NCI-H1105 (cell line): ENCODE results near the gene TENT4B.

Experiments used
- DNase-seq: peaks from one replicate; lab custom pipeline; 2025; lab: John Stamatoyannopoulos, UW

The TENT4B gene

DNA sequence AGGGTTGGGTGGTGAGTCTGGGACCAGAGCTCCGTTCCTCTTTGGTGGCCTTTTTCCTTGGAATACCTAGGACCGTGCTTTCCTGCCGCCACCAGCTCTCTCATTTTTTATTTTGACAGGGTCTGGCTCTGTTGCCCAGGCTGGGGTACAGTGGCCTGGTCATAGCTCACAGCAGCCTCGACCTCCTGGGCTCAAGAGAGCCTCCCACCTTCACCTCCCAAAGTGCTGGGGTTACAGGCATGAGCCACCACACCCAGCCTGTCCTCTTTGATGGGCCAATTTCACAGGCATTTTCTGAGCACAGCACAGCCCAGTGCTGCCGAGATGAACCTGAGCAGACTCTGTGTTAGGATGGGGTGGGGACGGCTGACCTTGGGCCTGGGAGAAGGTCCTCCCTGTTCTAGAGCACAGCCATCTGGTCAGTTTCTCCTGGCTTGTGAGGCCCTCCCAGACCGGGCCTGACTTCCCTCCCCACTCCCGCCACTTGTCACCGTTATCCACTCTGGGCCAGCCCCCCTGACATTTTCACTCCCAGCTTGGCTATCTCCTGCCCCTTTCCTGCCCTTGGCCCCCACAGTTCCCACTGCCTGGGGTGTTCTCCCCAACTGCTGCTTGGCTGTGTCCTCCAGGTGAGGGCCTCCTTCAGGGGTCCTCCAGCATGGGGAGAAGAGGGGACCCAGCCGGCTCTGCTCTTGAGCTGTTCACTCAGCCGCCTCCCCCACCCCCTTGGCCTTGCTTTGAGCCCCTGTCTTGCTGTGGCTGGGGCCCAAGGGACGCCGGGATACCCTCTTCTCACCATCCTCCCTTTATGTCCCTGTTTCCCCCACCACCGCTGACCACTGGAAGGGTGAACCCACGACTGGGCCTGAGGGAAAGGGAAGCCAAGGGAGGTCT, 118.3 kb downstream of the TENT4B start:
- no peak for DNase-seq

DNA sequence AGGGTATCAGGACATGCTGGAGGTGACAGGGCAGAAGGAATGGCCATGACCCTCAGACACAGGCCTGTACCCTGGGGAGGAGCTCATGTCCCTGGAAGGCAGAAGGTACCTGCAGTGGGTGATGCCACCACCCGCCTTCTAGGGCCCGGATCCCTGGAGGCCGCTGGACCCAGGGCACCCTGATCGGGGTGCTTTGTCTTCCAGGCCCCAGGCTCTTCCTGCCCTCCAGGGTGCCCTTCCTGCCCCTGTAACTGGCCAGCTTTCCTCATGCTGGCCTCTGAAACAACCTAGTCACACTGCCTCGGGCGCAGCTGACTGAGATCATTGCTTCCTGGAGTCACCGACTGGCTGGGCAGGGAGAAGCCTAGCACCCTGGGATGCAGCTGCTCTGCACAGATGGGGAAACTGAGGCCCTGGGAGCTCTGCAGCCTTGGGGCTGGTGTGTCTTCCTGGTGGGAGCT, 119.0 kb downstream of the TENT4B start:
- no peak for DNase-seq

DNA sequence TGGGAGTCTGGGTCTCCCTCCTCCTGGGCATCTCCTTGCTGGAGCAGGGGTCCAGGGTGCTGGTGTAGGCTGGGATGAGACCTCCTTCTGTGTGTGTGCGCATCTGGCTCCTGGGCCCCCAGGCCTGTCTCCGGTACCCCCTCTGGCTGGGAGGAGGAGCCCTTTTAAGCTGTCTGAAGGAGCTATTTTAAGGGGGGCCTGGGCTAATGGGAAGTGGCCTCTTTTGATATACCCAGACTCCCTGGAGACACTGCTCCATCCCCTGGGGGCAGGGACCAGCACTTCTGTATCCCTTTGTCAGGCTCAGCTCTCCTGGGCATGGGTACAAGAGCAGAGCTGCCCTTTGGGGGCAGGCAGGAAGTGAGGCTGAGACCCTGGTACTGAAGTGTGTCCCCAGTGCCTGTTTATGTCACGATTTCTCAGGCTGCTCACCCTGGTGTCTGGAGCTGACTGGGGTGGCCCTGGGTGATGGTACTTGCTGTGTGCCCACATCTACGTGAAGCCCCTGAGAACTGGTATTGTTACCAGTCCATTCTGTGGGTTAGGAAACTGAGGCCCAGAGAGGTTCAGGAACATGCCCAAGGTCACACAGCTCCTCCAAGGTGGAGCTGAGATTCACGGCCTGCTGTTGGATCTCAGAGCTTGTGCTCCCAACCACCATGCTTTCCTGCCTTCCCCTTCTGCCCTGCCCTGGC, 119.7 kb downstream of the TENT4B start:
- DNase-seq = no peak

DNA sequence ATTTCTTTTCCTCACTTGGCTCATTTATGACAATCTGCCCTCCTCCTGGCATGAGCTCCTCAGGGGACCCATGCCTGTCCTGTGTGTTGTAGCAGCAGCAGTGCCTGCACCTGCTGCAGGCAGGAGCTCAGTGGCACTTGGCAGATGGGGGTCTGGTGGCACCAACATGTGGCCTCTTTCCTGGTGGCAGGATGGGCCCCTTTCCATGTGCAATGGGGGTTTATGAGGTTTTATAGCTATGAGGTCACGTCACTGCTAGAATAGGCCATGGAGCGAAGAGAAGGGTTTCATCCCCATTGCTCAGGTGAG, 120.2 kb downstream of the TENT4B start:
- DNase-seq = no peak

DNA sequence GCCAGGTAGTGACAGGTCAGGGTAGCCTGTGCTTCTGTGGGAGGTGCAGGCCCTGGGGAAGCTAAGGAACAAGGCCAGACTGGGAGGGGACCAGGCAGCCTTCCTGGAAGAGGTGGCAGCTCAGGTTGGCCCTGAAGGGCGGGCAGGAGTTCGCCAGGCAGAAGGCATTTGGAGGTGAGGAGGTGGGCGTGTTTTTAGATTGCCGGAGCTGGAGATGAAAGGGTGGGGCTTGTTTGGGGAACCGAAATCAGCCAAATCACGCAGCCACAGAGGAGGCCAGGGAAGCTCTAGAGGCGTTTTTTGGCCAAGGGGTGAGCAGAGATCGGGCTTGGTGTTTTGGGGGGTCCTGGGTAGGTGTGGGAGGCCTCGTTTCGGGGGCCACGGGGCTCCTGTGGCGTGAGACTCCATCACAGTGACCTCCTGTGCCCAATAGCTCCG, 120.8 kb downstream of the TENT4B start:
- DNase-seq = no peak

DNA sequence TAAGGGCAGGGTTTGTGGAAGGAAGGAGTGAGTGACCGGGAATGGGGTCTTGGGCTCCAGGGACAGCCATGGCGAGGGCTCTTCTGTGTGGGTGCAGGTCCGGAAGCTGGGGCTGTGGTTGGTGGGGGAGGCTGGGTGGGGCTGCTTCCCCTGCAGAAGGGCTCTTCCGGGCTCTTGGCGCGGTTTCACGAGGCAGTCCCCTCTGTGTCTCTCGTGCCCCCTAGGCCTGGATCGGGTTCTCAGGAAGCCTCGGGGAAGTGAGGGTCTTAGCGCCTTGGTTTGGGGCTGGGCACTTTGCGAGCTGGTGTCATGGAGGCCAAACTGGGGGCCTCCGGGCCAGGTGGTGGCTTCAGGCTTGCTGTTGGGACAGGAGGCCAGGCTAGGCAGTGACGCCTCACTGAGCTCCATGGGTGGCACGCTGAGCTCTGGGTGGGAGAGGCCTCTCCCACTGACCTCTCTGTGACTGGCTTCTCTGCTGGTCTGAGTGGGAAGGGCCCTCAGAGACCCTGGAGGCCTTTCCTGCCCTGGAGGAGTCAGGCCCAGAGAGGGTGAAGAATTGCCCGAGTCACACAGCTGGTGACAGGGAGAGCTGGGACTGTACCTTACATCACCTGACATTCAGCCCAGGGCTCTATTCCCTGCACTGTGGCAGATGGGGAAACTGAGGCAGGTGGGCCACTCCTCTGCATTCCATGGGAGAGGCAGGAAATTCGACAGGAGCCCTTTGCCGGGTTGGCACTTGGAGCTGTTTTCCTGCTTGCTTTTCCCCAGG, 121.4 kb downstream of the TENT4B start:
- no peak for DNase-seq

DNA sequence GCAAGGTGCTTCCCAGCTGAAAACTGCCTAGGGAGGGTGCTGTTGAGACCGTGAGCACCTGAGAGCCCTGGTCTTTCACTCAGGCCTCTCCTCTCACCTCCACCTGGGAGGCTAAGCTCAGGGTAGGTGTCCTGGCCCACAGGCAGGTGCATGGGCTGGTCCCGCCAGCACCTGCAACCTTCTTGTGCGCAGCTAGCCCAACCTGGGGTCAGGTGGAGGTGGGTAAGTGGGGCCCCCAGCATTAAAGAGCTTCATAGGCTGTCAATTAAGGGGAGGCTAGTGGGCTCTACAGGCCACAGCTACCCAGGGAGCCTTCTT, 122.0 kb downstream of the TENT4B start:
- no peak for DNase-seq

DNA sequence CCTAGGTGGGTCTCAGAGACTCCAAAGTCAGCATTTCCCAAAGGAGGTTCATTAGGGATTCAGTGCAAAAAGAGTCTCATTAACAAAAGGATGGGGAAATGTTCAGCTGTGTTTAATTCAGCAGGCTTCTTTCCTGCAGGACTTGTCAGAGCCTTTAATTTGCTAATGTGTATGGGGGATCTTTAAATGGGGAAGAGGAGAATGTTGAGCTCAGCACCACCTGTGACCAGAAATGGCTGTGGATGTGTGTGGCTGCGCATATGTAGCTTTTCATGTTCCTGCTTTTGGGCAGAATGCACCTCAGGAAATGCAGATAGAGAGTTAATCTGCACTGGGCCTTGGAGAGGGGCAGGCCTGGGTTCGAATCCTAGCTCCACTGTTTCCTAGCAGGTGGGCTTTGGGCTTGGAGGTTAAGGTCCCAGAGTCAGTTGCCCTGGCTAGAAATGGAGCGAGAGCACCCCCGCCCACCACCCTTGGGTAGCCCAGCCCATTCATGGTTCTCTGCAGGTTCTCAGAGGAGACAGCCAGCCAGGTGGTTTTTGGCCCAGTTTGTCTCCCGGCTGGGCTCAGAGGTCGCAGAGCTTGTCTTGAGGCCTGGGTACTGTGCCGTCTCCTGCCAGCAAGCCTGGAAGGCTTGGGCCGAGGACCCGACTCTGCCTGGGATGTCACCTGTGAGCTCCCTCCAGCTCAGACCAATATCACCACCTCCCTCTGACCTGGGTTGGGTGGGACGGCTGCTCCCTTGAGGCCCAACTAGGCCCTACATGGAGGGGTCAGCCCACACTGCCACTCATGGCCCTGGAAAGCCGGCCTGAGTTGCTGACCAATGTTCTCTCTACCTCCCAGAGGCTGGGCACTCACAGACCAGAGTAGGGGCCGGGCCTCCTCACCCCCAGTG, 122.6 kb downstream of the TENT4B start:
- DNase-seq = no peak

DNA sequence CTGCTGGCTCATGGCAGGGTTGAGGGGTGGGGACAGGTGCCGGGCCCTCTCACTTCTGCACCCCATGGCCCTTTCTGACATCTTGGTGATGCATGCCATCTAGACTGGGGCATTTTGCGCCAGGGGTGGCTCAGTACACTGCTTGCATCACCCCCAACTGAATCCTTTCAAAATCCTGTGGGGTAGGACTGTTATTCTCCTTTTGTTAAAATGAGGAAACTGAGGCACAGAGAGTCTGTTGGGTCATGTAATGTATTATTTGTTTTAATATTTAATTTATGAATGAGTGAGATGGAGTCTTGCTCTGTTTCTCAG, 123.2 kb downstream of the TENT4B start:
- no peak for DNase-seq

DNA sequence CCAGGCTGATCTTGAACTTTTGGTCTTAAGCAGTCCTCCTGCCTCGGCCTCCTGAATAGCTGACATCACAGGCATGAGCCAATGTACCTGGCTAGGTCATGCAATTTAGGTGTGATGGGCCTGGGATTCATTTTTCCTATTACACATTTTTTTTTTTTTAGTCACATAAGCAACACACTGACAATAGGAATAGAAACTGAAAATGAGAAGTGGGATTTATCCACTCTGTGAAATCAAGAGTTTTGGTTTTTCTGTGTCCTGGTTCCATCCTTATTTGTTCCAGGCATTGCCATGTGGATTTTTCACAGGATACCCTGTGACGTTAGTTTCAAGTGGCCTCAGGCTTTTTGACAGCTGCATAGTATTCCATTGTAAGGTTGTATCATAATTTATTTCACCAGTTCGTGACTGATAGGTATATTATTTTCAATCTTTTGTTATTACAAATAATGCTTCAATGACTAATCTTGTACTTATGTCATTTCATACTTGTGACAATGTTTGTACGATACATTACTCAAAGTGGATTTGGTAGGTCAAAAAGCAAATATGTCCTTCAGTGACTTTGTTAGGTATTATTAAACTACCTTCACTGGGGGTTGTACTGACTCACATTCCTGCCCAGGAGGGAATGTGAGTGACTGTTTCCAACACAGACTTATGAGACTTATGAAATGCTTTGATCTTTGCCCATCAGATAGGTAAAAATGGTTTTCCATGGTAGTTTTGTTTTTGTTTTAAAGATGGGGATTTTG, 123.9 kb downstream of the TENT4B start:
- no peak for DNase-seq

DNA sequence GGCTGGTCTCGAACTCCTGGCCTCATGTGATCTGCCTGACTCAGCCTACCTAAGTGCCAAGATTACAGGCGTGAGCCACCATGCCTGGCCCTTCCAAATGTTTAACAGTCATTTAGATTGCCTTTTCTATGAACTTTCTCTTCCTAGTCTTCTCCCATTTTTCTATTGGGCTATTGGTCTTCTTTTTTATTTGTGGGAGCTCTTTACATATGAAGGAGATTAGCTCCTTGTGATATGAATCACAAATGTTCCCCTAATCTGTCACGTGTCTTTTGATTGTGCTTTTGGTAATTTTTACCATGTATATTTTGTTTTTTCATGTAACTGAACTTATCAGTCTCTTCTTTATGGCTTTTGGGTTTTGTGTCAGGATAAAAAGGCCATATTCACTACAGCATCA, 125.1 kb downstream of the TENT4B start:
- DNase-seq = no peak

DNA sequence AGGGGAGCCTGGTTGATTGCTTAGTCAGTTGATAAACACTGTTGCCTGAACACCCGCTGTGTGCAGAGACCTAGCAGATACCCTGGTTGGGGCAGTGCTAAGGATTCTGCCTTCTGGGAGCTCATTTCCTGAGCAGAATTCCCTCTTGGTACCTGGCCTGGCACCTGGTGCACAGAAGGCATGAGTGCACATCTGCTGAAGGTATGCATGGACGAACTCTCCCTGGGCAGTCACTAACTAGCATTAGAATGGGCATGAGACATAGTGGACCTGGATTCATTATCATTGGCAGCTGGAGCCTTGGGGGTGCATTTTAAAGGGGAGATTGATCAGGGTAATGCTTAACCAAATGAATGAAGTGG, 126.4 kb downstream of the TENT4B start:
- no peak for DNase-seq

DNA sequence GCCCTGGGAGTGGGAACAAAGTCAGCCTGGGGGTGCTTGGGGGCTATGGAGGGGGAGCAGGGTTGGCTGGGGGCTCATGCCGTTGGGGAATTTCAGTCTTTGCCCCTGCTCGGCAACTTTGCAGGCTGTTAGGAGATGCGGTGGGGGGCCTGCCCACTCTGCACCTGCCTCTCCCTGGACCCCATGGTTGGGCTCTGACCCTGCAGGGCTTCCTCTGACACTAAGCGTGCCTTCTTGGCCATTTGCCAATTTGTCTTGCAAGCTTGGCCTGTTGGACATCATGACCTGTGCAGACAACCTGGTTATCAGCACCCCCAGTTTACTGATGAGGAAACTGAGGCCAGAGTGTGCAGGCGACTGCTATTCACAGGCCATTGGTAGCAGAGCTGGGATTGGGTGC, 127.8 kb downstream of the TENT4B start:
- no peak for DNase-seq
